HG02623 (cell line): ENCODE data around the gene DYSF.

Source experiments
- ATAC-seq: cut with Tn5 transposase; IDR thresholded peaks from one replicate; pipeline ENCODE4 v1.9.1; 2021; ENCODE audit warnings: moderate library complexity; ENCODE audit not compliant: unreplicated experiment

DYSF gene

DNA sequence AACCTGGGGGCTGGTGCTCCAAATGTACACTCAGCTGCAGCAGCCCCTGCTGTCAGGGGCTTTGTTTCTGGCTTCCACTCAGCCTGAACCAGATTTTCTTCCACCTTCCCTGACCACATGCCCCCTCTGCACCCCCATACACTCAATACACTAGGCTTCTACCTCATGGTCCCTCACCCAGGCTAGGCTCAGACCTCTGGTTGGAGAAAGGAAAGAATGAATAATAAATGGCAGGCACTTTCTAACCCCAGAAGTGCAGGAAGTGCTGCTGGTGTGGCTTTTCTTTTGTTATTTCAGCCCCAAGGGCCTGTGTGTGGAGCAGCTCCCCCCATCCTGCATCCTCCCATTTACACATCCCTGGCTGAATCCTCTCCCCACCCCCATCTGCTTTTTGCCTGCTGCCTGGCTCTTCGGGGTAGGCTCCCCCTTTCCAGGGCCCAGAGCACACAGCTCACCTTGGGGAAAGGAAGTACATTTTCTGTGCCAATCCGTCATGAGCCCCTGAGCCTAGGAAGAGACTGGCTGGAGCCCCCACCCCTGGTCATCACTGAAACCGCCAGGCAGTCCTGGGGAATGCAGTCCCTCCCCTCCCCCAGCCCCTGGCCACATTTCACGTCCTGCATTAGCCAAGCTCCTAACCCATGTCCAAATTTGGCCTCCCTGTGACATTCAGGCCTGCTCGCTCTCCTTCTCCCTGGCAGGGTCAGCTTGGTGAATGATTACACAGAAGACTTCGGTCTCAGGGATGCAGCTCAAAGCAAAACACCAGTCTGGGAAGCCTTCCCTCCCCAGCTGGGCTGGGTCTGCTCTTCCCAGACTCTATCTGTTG lies 2.6 kb downstream of the DYSF start:
- ATAC-seq = no peak

DNA sequence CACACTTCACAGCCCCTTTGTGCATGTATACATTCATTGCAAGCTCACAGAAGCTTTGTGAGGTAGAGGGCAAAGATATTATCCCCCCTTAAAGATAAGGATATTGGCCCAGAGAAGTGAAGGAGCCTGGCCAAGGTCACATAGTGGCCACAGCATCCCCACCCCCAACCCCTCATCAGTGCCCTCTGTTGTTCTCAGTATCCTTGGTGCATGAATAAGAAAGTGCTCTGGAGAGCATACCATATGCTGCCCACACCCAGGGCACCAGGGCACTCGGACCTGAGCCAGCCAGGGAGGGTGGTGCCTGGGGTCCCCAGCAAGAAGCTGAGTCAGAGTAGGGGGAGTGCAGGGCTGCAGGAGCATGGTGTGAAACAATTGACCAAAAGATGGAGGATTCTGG lies 3.3 kb downstream of the DYSF start:
- ATAC-seq = no peak

DNA sequence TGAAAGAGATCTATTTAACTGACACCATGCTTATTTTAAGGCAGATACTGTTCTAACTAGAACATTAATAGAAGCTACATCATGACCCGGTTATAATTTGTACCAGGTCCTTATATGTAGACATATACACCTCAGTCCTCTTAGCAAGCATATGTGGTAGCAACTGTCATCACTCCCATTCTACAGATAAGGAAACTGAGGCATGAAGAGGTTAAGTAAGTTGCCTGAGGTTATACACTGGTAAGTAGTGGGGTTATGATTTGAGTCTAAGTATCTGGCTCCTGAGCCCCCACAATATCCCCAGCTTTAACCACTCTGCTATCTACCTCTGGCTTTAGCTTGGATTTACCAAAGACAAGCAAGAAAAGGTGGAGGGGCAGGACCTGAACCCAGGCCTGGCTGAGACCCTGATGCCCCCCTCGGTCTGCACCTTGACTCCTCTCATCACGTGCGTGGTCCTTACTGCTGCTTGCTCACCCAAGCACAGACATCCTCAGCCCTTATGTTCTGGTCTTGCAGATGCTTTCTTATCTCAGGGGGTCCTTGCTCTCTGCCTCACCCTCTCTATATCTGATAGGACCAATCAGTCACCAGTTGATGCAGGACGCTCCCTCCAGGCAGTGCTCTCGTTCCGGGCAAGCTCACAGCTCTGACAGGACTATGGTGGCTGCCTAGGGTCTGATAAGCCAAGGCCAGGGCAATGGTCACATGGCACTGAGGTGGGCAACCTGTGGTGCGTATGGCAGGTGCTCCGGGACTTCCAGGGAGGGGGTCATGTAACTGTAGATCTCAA lies 4.0 kb downstream of the DYSF start:
- no peak for ATAC-seq

DNA sequence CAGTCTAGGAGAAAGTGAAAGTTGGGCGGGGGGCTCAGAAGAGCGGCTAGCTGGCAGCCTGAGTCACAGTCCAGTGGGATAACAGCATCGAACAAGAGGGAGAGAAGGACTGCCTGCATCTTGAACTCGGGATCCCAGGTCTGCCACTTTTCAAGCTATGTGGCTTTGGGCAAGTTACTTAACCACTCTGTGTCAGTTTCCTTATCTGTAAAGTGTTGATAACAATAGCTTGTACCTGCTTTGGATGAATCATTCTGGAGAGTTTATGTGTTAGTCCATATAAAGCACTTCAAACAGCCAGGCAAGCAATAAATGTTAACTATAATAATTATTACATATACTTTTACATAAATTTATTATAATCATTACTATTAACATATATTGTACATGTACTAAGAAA lies 4.6 kb downstream of the DYSF start:
- no peak for ATAC-seq

DNA sequence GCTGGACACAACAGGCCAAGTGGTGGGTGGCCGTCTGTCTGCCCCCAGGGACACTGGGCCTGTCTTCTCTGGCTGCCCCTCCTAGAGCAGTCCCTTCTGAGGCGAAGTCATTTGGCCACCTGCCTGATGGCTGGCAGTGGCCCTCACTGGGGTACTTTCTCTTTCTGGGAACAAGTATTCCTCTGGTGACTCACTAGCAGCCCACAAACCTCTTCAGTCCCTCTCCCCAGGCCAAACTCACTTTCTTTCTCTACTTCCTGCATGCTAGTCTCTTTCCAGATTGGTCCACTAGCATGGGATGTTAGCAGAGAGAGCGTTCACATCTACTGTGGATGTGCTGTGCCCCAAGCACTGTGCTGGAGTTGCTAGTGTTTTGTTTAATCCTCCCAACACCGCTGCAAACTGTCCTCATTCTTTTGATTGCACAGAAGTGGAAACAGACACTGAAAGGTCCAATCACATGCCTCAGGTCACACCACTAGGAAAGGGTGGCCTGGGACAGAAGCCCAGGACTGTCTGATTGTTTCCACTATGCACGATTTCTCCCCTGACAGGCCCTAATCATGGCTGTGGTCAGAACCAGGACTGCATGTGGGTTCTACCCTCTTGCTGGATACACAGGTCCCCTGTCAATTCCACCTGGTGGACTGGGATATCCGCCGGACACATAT lies 5.2 kb downstream of the DYSF start:
- no peak for ATAC-seq

DNA sequence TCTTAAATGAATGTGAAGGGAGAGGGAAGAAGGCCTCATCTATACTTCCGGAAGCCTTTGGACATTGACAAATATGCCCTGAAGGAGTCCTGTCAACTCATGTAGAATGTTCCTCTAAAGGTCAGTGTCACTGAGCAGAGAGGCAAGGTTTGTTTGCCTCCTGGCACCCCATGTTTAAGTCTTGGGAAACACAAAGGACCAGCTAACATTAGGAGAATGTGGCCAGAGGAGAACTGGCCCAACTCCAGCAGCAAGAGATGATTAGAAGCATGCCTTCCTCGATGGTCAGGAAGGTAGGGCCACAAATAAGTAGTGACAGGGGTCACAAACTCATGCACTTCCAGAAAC lies 5.7 kb downstream of the DYSF start:
- ATAC-seq = no peak

DNA sequence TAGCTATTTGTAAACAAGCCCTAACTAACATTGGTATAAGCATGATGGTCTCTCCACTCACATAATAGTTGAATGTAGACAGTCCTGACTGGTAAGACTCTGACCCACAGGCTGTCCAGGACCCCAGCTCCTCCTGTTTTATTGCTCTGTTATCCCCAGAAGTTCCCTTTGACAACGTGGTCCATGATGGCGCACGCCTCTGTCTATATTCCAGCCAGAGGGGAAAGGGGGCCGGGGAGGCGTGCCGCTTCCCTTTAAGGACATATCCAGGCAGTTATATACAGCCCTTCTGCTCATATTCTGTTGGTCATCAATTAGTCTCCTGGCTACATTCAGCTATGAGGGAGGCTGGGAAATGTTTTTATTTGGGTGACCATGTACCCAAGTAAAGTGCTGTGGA lies 6.7 kb downstream of the DYSF start:
- ATAC-seq = no peak

DNA sequence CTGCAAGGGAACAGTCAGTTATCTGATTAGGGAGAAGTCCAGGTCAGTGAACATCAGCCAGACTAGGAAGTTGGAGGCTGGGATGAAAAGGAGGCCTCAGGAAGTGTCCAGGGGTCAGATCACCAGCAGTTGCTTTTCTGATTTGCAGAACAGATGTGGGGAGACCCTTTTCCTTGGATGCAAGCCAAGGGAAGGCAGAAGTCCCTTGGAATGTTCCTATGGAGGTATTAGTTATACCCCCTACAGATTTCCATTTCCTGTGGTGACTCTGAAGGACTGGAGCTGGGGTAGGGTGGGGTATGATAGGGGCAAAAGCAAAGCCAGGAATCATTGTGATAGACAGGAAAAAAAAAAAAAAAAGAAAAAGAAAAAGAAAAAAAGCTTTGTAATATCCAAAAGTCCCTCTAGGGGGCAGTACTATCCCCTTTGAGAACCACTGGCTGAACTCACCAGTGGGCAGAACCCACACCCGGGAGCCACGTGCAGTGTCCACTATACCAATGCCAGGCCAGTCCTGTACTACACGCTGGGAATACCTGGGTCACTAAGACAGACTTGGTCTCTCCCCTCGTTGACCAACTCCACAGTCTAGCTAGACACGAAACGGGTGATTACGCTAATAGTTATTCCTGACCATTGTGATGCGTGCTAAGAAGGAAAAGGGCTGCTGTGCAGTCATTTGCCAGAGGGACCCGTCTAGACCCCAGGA lies 7.4 kb downstream of the DYSF start:
- no peak for ATAC-seq

DNA sequence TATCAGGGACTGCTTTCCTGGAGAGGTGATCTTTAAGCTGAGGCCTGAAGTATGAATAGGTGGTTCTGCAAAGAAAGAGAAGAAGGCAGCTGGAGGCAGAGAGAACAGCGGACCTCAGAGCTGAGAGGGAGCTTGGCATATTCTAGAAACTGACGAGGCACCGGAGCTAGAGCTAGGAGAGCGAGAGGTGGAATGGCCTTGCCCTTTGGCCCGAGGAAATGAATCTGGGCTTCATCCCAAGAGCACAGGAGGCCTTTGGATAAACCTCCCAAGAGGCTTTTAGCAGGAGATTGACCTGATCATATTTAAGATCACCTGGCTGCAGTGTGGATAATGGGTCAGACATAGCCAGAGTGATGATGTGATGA lies 7.9 kb downstream of the DYSF start:
- ATAC-seq = no peak

DNA sequence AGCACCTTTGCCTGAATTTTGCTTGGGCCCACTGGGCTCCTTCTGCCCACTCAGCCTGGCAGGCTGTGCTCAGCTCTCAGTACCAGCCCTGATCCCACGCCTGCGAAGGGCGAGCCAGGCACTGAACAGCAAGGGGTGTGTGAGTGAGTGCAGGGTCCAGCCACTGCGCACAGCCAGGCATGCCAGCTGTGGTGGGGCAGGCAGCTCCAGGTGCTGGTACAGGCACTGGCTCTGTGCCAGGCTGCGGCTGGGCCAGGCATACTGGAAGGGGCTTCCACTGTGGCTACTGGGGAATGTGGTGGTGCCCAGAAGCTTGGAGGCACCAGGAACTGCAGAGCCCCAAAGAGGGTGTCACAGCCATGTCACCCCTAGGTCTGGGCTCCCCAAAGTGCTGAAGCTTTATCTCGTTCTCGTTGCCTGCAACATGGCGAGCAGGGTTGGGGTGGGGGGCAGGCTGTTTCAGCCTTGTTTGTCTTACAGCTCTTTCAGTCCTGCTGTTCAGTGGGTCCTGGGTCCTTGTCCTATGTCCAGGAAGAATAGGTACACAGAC lies 8.8 kb downstream of the DYSF start:
- ATAC-seq = no peak

DNA sequence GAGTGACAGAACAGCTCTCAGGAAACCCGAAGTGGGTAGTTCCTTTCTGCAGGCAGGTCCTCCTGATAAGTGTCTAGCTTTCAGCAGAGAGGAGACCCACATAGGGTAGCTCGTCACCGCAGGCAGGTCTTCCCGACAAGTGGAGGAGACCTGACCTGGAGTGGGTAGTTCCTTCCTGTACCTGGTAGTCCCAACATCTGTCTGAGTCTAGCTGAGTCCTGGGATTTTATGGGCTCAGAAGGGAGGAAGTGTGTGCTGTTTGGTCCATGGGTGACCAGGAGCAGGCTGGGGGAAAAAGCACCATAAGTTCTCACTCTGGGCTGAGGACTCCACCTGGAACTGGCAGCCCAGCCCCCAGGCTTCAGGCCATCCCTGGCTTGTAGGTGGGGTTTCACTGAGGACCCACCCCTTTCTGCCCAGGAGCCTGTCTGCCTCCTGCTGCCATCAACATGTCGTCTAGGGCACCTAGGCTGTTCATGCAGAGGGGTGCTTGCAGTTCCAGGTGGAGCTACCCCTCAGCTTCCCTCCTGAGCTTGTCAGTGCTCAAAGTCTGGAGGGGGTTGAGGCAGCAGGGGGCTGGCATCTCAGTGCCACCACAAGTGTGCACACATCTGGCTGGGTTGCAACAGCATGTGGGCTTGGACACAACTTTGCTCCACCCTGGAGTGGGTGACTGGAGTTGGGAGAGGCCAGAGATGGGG lies 9.4 kb downstream of the DYSF start:
- no peak for ATAC-seq

DNA sequence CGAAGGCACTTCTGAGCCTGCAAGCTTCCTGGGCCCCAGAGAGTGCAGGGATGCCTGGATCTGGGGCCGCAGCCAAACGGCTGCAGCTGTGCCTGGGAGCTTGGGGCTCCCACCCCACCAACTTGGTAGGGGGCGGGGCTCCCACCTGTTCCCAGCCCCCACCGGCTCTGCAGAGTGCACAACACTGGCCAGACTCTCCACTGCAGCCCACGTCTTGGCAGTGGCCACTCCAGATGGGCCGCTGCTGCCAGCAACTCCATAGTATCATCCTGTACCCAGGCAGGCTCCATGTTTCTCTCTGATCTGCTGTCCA lies 9.9 kb downstream of the DYSF start:
- no peak for ATAC-seq

DNA sequence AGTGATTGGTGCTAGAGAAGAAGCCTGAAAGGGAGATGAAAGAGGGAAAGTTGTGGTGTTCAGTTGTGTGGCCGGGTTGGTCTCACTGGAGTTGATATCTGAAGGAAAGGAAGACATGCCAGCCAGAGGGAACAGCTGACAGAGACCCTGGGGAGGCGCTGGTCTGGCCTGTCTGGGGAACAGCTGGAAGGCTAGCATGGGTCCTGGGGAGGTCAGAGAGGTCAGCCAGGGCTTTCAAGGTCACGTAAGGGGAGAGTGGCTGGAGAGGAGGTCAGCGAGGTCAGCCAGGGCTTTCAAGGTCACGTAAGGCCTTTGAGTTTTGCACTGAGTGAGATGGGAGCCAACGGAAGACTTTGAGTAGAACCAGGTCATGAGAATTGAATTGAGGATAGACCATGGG lies 11.0 kb downstream of the DYSF start:
- ATAC-seq = no peak

DNA sequence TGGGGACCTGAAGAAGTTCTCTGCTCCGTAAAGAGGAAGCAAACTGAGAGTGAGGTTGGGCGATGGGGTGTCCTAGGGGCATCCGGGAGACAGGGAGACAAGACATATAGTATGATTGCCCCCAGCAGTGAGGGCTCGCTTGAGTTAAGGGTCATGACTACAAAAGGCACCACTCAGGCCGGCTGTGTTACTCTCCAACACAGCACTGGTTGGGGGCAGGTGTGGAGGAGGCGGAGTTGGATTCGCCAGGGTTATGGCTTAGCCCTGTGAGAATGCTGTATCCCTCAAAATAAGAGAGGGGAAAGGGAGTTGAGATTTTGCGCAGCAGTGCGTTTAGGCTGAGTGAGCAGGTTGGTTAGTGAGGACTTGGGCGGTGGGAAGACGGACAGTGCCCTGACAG lies 12.0 kb downstream of the DYSF start:
- no peak for ATAC-seq

DNA sequence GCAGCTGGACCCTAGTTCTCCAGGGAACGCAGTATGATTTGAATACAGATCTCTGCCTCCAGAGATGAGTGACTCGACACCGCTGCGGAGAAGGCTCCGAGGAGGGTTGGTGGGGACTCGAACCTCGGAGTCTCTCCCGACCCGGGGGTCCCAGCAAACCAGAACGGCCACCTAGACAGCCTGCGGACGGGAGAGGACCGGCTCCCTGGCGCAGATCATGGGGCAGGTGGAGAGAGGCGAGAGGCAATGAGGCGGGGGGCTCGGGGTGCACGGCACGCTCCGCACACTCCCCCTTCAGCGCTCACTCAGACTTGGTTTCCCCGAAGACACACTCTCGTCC lies 12.6 kb downstream of the DYSF start:
- no peak for ATAC-seq

DNA sequence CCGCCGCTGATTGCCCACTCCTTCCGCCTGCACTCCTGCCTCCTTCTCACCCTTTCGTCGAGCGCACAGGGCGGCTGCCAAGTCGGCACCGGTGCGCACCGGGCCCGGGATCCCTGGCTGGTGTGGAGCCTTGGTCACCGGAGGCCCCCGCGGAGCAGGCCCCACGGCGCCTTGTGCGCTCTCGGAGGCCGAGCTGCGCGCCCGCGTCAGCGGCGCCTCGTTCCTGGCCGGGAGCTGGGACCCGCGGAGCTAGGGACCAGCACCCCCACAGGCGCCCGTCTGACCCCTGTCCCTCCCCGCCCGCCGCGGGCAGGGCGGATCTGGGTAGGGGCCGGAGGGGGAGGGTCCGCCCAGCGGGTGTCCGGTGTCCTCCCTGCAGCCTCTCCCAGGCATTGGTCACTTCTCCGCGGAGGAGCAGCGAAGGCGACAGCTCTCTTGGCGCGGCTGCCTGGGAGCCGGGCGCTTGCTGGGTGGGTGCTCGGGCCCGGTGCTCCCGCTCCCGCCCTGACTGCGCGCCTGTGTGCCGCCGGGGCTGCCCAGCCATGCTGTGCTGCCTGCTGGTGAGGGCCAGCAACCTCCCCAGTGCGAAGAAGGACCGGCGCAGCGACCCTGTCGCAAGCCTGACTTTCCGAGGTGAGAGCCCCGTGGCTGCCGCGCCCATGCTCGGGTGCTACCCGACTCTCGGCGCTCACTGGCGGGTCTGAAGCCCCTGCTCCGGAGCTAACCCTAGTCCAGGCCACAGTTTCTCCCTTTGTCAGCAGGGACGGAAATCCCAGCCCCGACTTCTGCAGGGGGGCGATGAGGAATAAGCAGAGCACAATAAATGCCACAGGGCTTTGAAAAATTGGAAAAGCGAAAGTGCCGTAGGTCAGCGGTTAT lies 13.2 kb downstream of the DYSF start:
- no peak for ATAC-seq

DNA sequence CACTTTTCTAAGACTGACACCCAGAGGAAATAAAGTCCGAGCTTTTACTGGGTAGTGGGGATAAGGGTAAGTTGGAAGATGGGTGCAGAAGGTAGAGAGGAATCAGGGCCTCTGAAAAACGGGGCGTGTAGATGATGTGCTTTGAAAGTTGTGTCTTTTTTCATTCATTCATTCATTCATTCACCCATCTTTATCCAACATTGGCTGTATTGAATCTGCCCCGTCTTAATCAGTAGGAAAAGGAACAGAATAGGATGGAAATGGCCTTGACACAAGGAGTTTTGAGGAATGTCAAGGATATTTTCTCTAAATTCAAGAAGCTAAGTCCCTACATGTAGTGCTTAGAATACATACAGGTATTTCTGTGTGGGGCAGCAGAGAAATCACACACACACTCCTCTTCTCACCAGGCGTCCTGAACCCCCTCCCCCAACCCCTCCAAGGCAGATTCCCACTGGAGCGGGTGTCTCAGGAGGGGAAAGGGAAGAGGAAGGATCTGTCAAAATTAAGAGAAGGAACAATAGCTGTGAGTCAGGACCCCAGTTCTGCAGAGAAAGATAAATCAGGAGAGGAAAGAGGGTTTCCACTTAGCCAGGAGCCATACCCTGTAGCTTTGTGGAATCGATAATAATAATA lies 13.9 kb downstream of the DYSF start:
- no peak for ATAC-seq

DNA sequence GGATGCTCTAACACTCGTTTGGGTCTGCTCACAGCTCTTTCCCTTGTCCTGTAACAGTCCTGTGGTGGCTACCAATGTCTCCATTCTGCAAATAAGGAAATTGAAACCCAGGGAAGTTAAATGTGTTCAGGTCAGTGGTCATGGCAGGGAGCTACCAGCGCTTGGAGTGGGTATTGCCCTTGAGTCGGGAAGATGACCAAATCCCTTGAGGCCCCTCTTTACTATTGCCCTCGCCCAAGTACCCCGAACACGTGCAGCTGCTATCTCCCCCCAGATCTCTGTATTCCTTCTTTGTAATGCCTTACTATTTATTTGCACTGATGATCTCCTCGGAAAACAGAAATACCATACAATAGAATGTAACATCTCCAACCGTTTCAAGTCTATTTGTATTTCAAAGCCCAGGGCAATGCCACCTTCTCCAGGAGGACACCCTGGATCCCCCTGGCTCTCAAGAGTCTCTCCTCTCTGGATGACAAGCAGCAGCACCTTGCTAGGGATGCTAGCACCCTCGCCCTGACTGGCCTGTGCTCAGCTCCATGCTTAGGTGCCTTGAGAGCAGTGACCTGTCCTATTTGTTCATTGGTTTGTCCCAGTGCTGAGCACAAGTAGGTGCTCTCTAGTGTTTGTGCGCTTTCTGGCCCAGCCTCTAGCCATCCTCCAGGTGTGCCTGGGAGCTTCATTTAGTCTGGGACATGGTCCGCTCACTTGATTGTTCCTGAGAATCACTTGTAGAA lies 15.1 kb downstream of the DYSF start:
- ATAC-seq = no peak
